ENCODE results near the gene SMKR1.
"Not testable (repeated sequence)": the region's sequence is repeated elsewhere in the genome, so short reads cannot be mapped to it uniquely, and the experiment has no call there.

Gene SMKR1

GRCh38 chr7:129499999-129500398, 2.3 kb upstream of the SMKR1 start:
- Mint-ChIP-seq H3K4me3 (no peak overlapping the region), H3K4me1 (ENCODE audit: low read depth) (peaks cover 37% of the 10 kb centered on the region), H3K27ac (no peak overlapping the region), H3K27me3 (peaks cover 5% of the 10 kb centered on the region), H3K9me3 (no peaks in the 10 kb centered on the region), H3K36me3 (ENCODE audit: low read depth) (no peaks in the 10 kb centered on the region)

- Mint-ChIP-seq H3K27ac (peak overlapping the region; percentile 81), H3K9me3 (no peaks in the 10 kb centered on the region), H3K27me3 (peaks cover 5% of the 10 kb centered on the region), H3K4me1 (ENCODE audit: low read depth) (peaks cover 24% of the 10 kb centered on the region), H3K4me3 (peak overlapping the region; percentile 84), H3K36me3 (ENCODE audit: low read depth) (no peaks in the 10 kb centered on the region)
Measured at GRCh38 chr7:129502708-129503685, 666 bp downstream of the SMKR1 start.

DNA sequence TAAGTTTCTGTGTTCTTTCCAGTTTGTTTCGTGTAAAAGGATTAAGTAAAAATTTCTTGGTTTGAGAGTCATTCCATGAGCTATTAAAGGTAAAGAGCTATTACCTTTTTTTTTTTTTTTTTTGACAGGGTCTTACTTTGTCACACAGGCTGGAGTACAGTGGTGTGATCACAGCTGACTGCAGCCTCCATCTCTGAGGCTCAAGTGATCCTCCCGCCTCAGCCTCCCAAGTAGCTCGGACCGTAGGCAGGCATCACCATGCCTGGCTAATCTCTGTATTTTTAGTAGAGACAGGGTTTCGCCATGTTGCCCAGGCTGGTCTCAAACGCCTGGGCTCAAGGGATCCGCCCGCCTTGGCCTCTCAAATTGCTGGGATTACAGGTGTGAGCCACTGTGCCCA, 1.4 kb downstream of the SMKR1 start:
- H3K27ac Mint-ChIP-seq = no peak overlapping the region
- H3K4me1 Mint-ChIP-seq (ENCODE audit: low read depth) = peaks cover 24% of the 10 kb centered on the region
- peaks cover 5% of the 10 kb centered on the region for H3K27me3 Mint-ChIP-seq
- no peaks in the 10 kb centered on the region for H3K36me3 Mint-ChIP-seq (ENCODE audit: low read depth)
- H3K9me3 Mint-ChIP-seq = no peaks in the 10 kb centered on the region
- H3K4me3 Mint-ChIP-seq = peak overlapping the region; percentile 84

- no peak overlapping the region for H3K27ac Mint-ChIP-seq
Measured at GRCh38 chr7:129512192-129512591, 9.9 kb downstream of the SMKR1 start.

GRCh38 chr7:129513546-129513945, 11.2 kb downstream of the SMKR1 start:
- no peak overlapping the region for H3K27ac Mint-ChIP-seq
- no peaks in the 10 kb centered on the region for H3K9me3 Mint-ChIP-seq
- no peak overlapping the region for H3K4me3 Mint-ChIP-seq
- no peaks in the 10 kb centered on the region for H3K27me3 Mint-ChIP-seq
- no peaks in the 10 kb centered on the region for H3K36me3 Mint-ChIP-seq (ENCODE audit: low read depth)
- no peaks in the 10 kb centered on the region for H3K4me1 Mint-ChIP-seq (ENCODE audit: low read depth)

More at GRCh38 chr7:129512192-129512591, 9.9 kb downstream of the SMKR1 start:
- Mint-ChIP-seq H3K27me3 (no peaks in the 10 kb centered on the region), H3K4me3 (no peak overlapping the region), H3K9me3 (no peaks in the 10 kb centered on the region), H3K4me1 (ENCODE audit: low read depth) (no peaks in the 10 kb centered on the region), H3K36me3 (ENCODE audit: low read depth) (no peaks in the 10 kb centered on the region)

GRCh38 chr7:129514683-129515082, 12.4 kb downstream of the SMKR1 start:
- H3K27me3 Mint-ChIP-seq = peaks cover 2% of the 10 kb centered on the region
- H3K4me3 Mint-ChIP-seq = no peak overlapping the region
- no peaks in the 10 kb centered on the region for H3K36me3 Mint-ChIP-seq (ENCODE audit: low read depth)
- H3K9me3 Mint-ChIP-seq = no peaks in the 10 kb centered on the region
- H3K27ac Mint-ChIP-seq = no peak overlapping the region
- H3K4me1 Mint-ChIP-seq (ENCODE audit: low read depth) = no peaks in the 10 kb centered on the region

GRCh38 chr7:129515381-129515780, 13.1 kb downstream of the SMKR1 start:
- H3K27ac Mint-ChIP-seq = no peak overlapping the region

DNA sequence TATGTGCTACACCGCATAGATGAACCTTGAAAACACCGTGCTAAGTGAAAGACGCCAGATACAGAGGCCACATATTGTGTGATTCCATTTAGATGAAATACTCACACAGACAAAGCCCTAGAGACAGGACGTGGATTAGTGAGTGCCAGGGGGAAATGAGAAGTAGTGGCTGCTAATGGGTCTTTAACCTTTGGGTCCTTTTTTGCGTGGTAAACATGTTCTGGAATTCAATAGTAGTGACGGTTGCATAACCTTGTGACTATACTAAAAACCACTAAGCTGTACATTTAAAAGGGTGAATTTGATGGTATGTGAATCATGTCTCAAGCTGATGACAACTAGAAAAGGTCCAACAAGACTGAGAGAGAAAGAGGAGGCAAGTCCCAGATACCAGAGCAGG, 15.6 kb downstream of the SMKR1 start:
- Mint-ChIP-seq H3K36me3 (ENCODE audit: low read depth) (no peaks in the 10 kb centered on the region), H3K9me3 (no peaks in the 10 kb centered on the region), H3K27ac (no peak overlapping the region), H3K27me3 (peaks cover 18% of the 10 kb centered on the region), H3K4me1 (ENCODE audit: low read depth) (no peaks in the 10 kb centered on the region), H3K4me3 (no peak overlapping the region)

More at GRCh38 chr7:129515381-129515780, 13.1 kb downstream of the SMKR1 start:
- Mint-ChIP-seq H3K9me3 (no peaks in the 10 kb centered on the region), H3K36me3 (ENCODE audit: low read depth) (no peaks in the 10 kb centered on the region), H3K4me3 (no peak overlapping the region), H3K4me1 (ENCODE audit: low read depth) (no peaks in the 10 kb centered on the region), H3K27me3 (peaks cover 5% of the 10 kb centered on the region)

GRCh38 chr7:129519464-129519863, 17.1 kb downstream of the SMKR1 start:
- Mint-ChIP-seq H3K27ac (no peak overlapping the region), H3K9me3 (no peaks in the 10 kb centered on the region), H3K4me1 (ENCODE audit: low read depth) (no peaks in the 10 kb centered on the region), H3K4me3 (no peak overlapping the region), H3K36me3 (ENCODE audit: low read depth) (no peaks in the 10 kb centered on the region), H3K27me3 (peaks cover 23% of the 10 kb centered on the region)

DNA sequence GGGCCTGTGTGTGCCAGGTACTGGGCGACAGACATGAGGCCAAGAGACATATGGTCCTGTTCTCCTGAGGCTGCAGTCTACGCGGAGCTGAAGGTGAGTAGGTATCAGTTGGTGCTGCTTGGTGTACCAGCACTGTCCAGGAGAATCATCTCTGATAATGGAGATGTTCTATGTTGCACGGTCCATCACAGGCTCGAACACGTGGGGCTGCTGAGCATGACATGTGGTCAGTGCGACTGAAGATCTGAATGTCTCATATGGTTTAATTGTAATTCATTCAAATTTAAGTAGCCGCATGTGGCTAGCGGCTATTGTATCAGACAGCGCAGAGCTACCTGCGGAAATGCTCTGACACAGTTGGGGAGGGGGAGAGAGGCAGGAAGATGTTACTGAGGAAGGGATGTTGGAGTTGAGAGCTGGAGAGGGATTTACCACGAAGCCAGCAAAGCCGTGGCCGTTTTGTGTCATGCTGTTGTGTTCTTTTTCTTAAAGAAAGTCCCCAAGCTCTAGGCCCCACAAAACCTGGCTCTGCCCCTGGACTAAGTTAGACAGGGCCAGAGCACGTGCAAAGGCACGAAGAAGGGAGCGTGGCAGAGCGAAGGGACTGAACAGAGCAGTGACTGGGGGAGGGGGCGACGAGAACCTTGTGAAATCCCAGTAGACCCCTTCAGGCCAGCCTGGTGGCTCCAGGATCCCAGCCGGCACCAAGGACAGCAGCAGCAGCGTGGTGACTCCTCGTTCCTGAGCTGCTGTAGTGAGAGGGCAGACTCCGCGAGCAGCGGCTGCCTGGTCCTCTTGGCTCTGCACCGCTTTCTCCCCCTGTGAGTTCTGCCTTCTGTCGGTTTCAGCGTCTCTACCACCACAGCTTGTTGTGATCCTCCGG, 20.0 kb downstream of the SMKR1 start:
- H3K27me3 Mint-ChIP-seq = peaks cover 31% of the 10 kb centered on the region
- H3K9me3 Mint-ChIP-seq = no peaks in the 10 kb centered on the region
- H3K27ac Mint-ChIP-seq = no peak overlapping the region
- H3K4me3 Mint-ChIP-seq = no peak overlapping the region
- peaks cover 3% of the 10 kb centered on the region for H3K4me1 Mint-ChIP-seq (ENCODE audit: low read depth)
- no peaks in the 10 kb centered on the region for H3K36me3 Mint-ChIP-seq (ENCODE audit: low read depth)

DNA sequence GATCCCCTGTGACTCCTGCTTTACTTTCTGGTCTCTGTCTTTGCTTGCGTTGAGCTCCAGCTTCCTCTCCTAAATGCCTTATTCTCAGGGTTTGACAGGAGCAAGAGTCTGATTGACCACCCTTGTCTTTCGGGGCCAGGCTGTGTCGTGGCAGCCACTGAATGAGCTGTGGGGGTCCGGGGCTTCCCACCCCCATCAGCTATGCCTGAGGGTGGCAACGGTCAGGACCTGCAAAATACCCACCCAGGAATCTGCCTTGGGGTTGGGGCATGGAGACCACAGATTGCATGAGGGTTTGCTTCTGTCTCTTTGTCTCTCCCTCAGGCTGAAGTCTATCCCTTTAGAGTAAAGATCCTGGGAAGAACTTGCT, 20.6 kb downstream of the SMKR1 start:
- Mint-ChIP-seq H3K27ac (no peak overlapping the region), H3K4me3 (no peak overlapping the region), H3K36me3 (ENCODE audit: low read depth) (no peaks in the 10 kb centered on the region), H3K27me3 (peaks cover 31% of the 10 kb centered on the region), H3K9me3 (no peaks in the 10 kb centered on the region), H3K4me1 (ENCODE audit: low read depth) (peaks cover 3% of the 10 kb centered on the region)

- Mint-ChIP-seq H3K36me3 (ENCODE audit: low read depth) (no peaks in the 10 kb centered on the region), H3K27ac (no peak overlapping the region), H3K4me3 (no peak overlapping the region), H3K4me1 (ENCODE audit: low read depth) (peaks cover 3% of the 10 kb centered on the region), H3K9me3 (no peaks in the 10 kb centered on the region), H3K27me3 (peaks cover 31% of the 10 kb centered on the region)
Measured at GRCh38 chr7:129523924-129524323, 21.6 kb downstream of the SMKR1 start.

DNA sequence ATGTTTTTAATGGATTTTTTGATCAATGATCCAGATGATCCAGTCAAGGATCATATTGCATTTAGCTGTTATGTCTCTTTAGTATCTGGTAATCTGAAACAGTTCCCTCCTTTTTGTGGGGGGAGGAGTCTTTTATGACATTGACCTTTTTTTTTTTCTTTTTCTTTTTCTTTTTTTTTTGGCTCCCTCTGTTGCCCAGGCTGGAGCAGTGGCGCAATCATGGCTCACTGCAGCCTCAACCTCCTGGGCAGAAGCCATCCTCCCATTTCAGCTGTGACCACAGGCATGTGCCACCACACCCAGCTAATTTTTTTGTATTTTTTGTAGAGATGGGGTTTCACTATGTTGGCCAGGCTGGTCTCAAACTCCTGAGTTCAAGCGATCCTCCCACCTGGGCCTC, 22.1 kb downstream of the SMKR1 start:
- peaks cover 31% of the 10 kb centered on the region for H3K27me3 Mint-ChIP-seq
- not testable (repeated sequence) for H3K4me3 Mint-ChIP-seq; H3K9me3 Mint-ChIP-seq; H3K4me1 Mint-ChIP-seq (ENCODE audit: low read depth); H3K36me3 Mint-ChIP-seq (ENCODE audit: low read depth); H3K27ac Mint-ChIP-seq

DNA sequence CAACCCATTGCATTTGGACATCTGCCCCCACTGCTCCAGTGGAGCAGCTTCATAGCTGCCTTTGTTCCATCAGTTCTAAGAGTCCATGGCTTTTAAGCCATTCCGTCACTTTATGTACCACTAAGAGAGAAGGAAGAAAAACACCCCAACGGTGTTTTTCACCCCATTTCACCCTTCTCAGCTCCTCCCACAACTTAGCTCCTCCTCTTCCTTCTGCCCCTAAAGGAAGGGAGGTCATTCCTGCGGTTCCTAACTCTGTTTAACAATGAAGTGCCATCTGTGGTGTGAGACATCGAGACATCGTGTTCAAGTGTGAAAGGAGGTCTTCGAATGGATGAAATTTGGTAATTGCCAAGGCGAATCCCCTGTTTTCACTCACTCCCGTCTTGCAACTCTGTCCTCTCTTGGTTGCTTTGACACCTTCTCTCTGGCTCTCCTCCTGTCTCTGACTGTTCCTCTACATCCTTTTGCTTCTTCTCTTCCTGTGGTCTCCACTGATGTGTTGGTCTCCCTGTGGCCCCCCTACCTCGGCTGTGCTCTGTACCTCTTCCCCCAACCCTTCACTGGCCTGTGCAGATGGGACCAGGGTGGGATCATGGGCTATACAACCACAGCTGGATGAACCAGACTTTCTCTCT, 23.0 kb downstream of the SMKR1 start:
- Mint-ChIP-seq H3K4me3 (no peak overlapping the region), H3K4me1 (ENCODE audit: low read depth) (peaks cover 8% of the 10 kb centered on the region), H3K36me3 (ENCODE audit: low read depth) (no peaks in the 10 kb centered on the region), H3K27me3 (peaks cover 26% of the 10 kb centered on the region), H3K27ac (no peak overlapping the region), H3K9me3 (no peaks in the 10 kb centered on the region)

DNA sequence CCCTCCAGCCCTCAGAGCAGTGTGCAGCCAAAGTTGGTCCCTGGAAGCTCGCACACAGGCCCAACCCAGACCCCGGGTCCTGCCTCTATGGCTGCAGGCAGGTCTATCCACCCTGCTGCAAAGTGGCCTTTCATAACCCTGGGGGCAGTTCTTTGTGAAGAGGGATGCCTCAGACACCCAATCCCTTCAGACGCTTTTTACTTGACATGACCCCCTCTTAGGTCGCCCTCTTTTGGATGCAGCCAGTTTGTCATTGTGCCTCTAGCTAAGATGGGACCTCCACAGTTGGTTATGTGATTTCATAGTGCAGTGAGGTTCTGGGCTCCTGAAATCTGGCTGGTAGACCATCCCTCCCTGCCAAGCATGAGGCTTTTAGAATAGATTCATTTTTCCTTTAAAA, 27.3 kb downstream of the SMKR1 start:
- no peak overlapping the region for H3K4me3 Mint-ChIP-seq
- no peaks in the 10 kb centered on the region for H3K36me3 Mint-ChIP-seq (ENCODE audit: low read depth)
- H3K4me1 Mint-ChIP-seq (ENCODE audit: low read depth) = peaks cover 16% of the 10 kb centered on the region
- H3K27me3 Mint-ChIP-seq = peaks cover 12% of the 10 kb centered on the region
- no peaks in the 10 kb centered on the region for H3K9me3 Mint-ChIP-seq
- H3K27ac Mint-ChIP-seq = no peak overlapping the region

All from stimulated activated naive CD8-positive, alpha-beta T cell treated with anti-CD3 and anti-CD28 coated beads, Interleukin-15, Interleukin-2, amounts not matched to agents 100 ng/mL and 50 ng/mL, for 24 hours (primary cell).